HUES64 (cell line): Measurements from ENCODE around the gene WDR49.

Source experiments
- H3K27ac ChIP-seq: 2 replicates; pipeline ENCODE4 v1.7.0; 2013; ENCODE audit warnings: low read depth, low read length, inconsistent platforms
- H3K27me3 ChIP-seq: 2 replicates; pipeline ENCODE4 v1.6.1; 2013; ENCODE audit warnings: mild to moderate bottlenecking, low read length; ENCODE audit not compliant: insufficient read depth
- H3K36me3 ChIP-seq: 2 replicates; pipeline ENCODE4 v1.6.1; 2013; ENCODE audit warnings: mild to moderate bottlenecking, low read length; ENCODE audit not compliant: insufficient read depth
- H3K4me1 ChIP-seq: 2 replicates; pipeline ENCODE4 v1.6.1; 2013; ENCODE audit warnings: mild to moderate bottlenecking, low read length, moderate library complexity; ENCODE audit not compliant: insufficient read depth
- H3K4me3 ChIP-seq: 2 replicates; pipeline ENCODE4 v1.5.1; 2013; ENCODE audit warnings: mild to moderate bottlenecking, low read length, moderate library complexity
- H3K9ac ChIP-seq: 2 replicates; pipeline ENCODE4 v1.6.1; 2013; ENCODE audit warnings: mild to moderate bottlenecking, low read depth, low read length
- H3K9me3 ChIP-seq: 2 replicates; pipeline ENCODE4 v1.6.1; 2013; ENCODE audit warnings: low read depth, low read length; ENCODE audit not compliant: insufficient read depth
- WGBS: fragments of 150-250, 120-280 bp; methylation state at CpG from one replicate; pipeline ENCODE4 v1.1.7; 2013; ENCODE audit warnings: missing lambda C conversion rate; 5-methylcytosine and 5-hydroxymethylcytosine counted together

Gene WDR49

GRCh38 chr3:167666563-167666962 is 12.8 kb upstream of the WDR49 start:
- H3K4me3 ChIP-seq: no peak overlapping the region
- H3K27ac ChIP-seq: no peak overlapping the region
- H3K9ac ChIP-seq: no peak overlapping the region
- WGBS: 83% methylated on average over 2 of the region's 2 CpGs
- H3K27me3 ChIP-seq: no peaks in the 10 kb centered on the region
- no peaks in the 10 kb centered on the region for H3K4me1 ChIP-seq
- no peaks in the 10 kb centered on the region for H3K36me3 ChIP-seq
- no peaks in the 10 kb centered on the region for H3K9me3 ChIP-seq

- Histone ChIP-seq H3K4me1 (peaks cover 5% of the 10 kb centered on the region), H3K27ac (no peak overlapping the region)
- 92% methylated on average over 5 of the region's 5 CpGs for WGBS
These were observed 9.2 kb upstream of the WDR49 start for GRCh38 chr3:167662919-167663400.

GRCh38 chr3:167657684-167658225 is 4.0 kb upstream of the WDR49 start:
- H3K36me3 ChIP-seq: no peaks in the 10 kb centered on the region
- no peaks in the 10 kb centered on the region for H3K9me3 ChIP-seq
- H3K4me1 ChIP-seq: peaks cover 27% of the 10 kb centered on the region
- H3K9ac ChIP-seq: no peak overlapping the region
- H3K4me3 ChIP-seq: no peak overlapping the region
- no peaks in the 10 kb centered on the region for H3K27me3 ChIP-seq
- no peak overlapping the region for H3K27ac ChIP-seq
- 80% methylated on average over 3 of the region's 3 CpGs for WGBS

More at GRCh38 chr3:167662919-167663400, 9.2 kb upstream of the WDR49 start:
- Histone ChIP-seq H3K4me3 (no peak overlapping the region), H3K27me3 (no peaks in the 10 kb centered on the region), H3K36me3 (no peaks in the 10 kb centered on the region), H3K9me3 (no peaks in the 10 kb centered on the region), H3K9ac (no peak overlapping the region)

- WGBS: 96% methylated on average over 1 of the region's 1 CpG
- no peaks in the 10 kb centered on the region for H3K36me3 ChIP-seq
- H3K27ac ChIP-seq: no peak overlapping the region
These were observed 3.1 kb upstream of the WDR49 start for GRCh38 chr3:167656821-167657220.

GRCh38 chr3:167653155-167653554 is 587 bp downstream of the WDR49 start:
- Histone ChIP-seq H3K9ac (peak overlapping the region; percentile 67), H3K36me3 (no peaks in the 10 kb centered on the region), H3K27me3 (no peaks in the 10 kb centered on the region), H3K9me3 (no peaks in the 10 kb centered on the region), H3K27ac (peak overlapping the region; percentile 91), H3K4me1 (peaks cover 41% of the 10 kb centered on the region), H3K4me3 (no peak overlapping the region; the same call in 1 of the 2 replicates)
- WGBS: 79% methylated on average over 1 of the region's 1 CpG

More at GRCh38 chr3:167656821-167657220, 3.1 kb upstream of the WDR49 start:
- Histone ChIP-seq H3K27me3 (no peaks in the 10 kb centered on the region), H3K4me3 (no peak overlapping the region), H3K4me1 (peaks cover 37% of the 10 kb centered on the region), H3K9me3 (no peaks in the 10 kb centered on the region), H3K9ac (no peak overlapping the region)

DNA sequence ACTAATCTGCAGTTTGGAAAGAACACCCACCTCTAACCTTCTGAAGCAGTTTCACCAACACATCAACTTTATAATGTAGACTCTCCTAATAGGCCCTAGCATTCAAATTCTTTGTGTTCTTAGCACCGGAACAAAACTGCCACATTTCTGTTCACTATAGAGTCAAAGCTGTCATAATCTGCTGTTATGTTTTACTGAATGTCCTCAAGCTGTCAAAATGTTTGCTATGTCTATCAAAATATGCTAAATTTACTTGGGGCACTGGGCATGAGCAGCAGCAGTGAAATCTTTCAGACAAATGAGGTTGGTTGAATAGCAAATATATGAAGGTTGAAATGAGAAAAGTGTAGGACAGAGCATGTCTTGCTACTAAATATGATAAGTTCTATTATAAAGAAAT is 1.9 kb downstream of the WDR49 start:
- no peaks in the 10 kb centered on the region for H3K27me3 ChIP-seq
- WGBS: 95% methylated on average over 1 of the region's 1 CpG
- peak overlapping the region; percentile 91; the same call in 1 of the 2 replicates for H3K27ac ChIP-seq
- H3K36me3 ChIP-seq: no peaks in the 10 kb centered on the region
- peaks cover 32% of the 10 kb centered on the region for H3K4me1 ChIP-seq
- H3K9me3 ChIP-seq: no peaks in the 10 kb centered on the region
- no peak overlapping the region for H3K9ac ChIP-seq
- no peak overlapping the region for H3K4me3 ChIP-seq

DNA sequence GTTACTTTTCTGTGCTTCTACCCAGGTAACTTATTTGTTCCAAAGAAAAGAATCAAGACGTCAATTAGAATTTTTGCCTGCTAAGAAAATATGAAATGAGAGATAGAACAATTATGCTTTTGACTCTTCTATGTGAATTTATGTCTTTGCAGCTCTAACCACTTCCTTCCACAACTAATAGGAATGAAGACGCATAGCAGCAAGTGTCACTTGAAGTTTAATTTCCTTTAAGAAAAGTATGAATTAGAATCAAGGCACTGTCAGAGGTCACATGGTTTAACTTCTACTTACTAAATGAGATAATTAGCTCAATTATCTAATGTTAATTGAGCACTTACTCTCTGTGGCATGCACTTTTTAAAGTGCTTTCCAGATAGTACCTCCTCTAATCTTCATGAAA is 3.3 kb downstream of the WDR49 start:
- no peaks in the 10 kb centered on the region for H3K36me3 ChIP-seq
- H3K9ac ChIP-seq: no peak overlapping the region
- H3K27me3 ChIP-seq: no peaks in the 10 kb centered on the region
- H3K27ac ChIP-seq: no peak overlapping the region
- H3K9me3 ChIP-seq: no peaks in the 10 kb centered on the region
- WGBS: 80% methylated on average over 1 of the region's 2 CpGs
- H3K4me1 ChIP-seq: peaks cover 32% of the 10 kb centered on the region
- H3K4me3 ChIP-seq: no peak overlapping the region

GRCh38 chr3:167649746-167650145 is 4.0 kb downstream of the WDR49 start:
- Histone ChIP-seq H3K4me1 (peaks cover 32% of the 10 kb centered on the region), H3K9ac (no peak overlapping the region), H3K27ac (no peak overlapping the region), H3K4me3 (no peak overlapping the region), H3K27me3 (no peaks in the 10 kb centered on the region), H3K36me3 (no peaks in the 10 kb centered on the region), H3K9me3 (0 out of 2 replicates have a peak, but pooled peaks cover 1% of the 10 kb centered on the region)
- WGBS: 89% methylated on average over 1 of the region's 1 CpG

GRCh38 chr3:167644611-167645010 is 9.1 kb downstream of the WDR49 start:
- H3K27ac ChIP-seq: no peak overlapping the region
- WGBS: no CpG with 5 or more reads among the region's 1 CpG
- H3K9ac ChIP-seq: no peak overlapping the region
- H3K4me1 ChIP-seq: no peaks in the 10 kb centered on the region
- no peak overlapping the region for H3K4me3 ChIP-seq
- no peaks in the 10 kb centered on the region for H3K27me3 ChIP-seq
- 0 out of 2 replicates have a peak, but pooled peaks cover 4% of the 10 kb centered on the region for H3K9me3 ChIP-seq
- no peaks in the 10 kb centered on the region for H3K36me3 ChIP-seq

DNA sequence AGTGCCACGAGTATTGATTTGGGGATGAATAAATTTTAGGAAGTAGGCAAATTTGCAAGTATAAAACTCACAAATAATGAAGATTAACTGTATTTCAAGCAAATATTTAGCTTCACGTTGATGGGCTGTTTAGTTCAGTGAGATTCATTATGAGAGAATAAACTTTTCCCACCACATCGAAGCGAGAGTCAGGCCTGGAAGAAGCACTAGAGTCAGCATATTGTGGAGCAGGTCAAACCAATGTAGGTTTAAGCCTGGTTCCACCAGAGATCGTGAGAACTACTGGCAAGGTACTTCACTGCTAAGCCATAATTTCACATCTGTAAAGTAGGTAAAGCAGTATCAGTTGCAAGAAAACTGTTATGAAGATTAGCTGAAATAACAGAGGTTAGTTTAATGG is 22.3 kb downstream of the WDR49 start:
- Histone ChIP-seq H3K4me3 (no peak overlapping the region), H3K9ac (no peak overlapping the region), H3K4me1 (no peaks in the 10 kb centered on the region), H3K27ac (no peak overlapping the region), H3K9me3 (no peaks in the 10 kb centered on the region), H3K27me3 (no peaks in the 10 kb centered on the region), H3K36me3 (no peaks in the 10 kb centered on the region)
- 87% methylated on average over 4 of the region's 5 CpGs for WGBS

- H3K27me3 ChIP-seq: no peaks in the 10 kb centered on the region
- no peaks in the 10 kb centered on the region for H3K9me3 ChIP-seq
- no peak overlapping the region for H3K27ac ChIP-seq
- no peaks in the 10 kb centered on the region for H3K4me1 ChIP-seq
- no peak overlapping the region for H3K9ac ChIP-seq
- no peak overlapping the region for H3K4me3 ChIP-seq
- no peaks in the 10 kb centered on the region for H3K36me3 ChIP-seq
These were observed 27.3 kb downstream of the WDR49 start for GRCh38 chr3:167626490-167626889.

GRCh38 chr3:167615030-167615429 is 38.7 kb downstream of the WDR49 start:
- H3K36me3 ChIP-seq: no peaks in the 10 kb centered on the region
- H3K9ac ChIP-seq: no peak overlapping the region
- H3K27ac ChIP-seq: no peak overlapping the region
- H3K9me3 ChIP-seq: no peaks in the 10 kb centered on the region
- H3K4me1 ChIP-seq: no peaks in the 10 kb centered on the region
- WGBS: 99% methylated on average over 3 of the region's 3 CpGs
- H3K27me3 ChIP-seq: no peaks in the 10 kb centered on the region
- H3K4me3 ChIP-seq: no peak overlapping the region
